ENCODE measurements around the gene KRT6B.
"Not testable (repeated sequence)": the region's sequence is repeated elsewhere in the genome, so short reads cannot be mapped to it uniquely, and the experiment has no call there.

The KRT6B gene

GRCh38 chr12:52452101-52452500 lies at the start of gene KRT6B:
Gene KRT6B (minus strand): TSS chr12:52452146. CDS start chr12:52452078, 68 bp downstream.
- ChIA-PET POLR2A (ENCODE audit: low non-redundant PET) (no interaction called here), CTCF (no interaction called here)
- no peak for DNase-seq (ENCODE audit: low spot score)
- TF ChIP-seq CTCF (conservative IDR thresholded peaks at IDR 0.05; ENCODE audit: low read depth): no peak
- 0 out of 2 replicates have a peak within 1 kb of the TSS, but pooled peaks have one; percentile 28 for H3K27ac ChIP-seq

- POLR2A ChIA-PET (ENCODE audit: low non-redundant PET): no interaction called here
- TF ChIP-seq CTCF (conservative IDR thresholded peaks at IDR 0.05; ENCODE audit: low read depth): no peak
- DNase-seq (ENCODE audit: low spot score): no peak
- no peak overlapping the region for H3K27ac ChIP-seq
- CTCF ChIA-PET: no interaction called here
These were observed 49.5 kb upstream of the KRT6B start for GRCh38 chr12:52501490-52501889.

GRCh38 chr12:52500574-52500973 lies 48.6 kb upstream of the KRT6B start:
- DNase-seq (ENCODE audit: low spot score); H3K27ac ChIP-seq; CTCF ChIA-PET: not testable (repeated sequence)
- POLR2A ChIA-PET (ENCODE audit: low non-redundant PET): interaction anchor here (0.6 kb wide), 1 partner anchor 262 kb away, joined by 3 read pairs; no protein-coding TSS in a partner anchor

GRCh38 chr12:52499806-52500560 lies 48.0 kb upstream of the KRT6B start:
- no peak for TF ChIP-seq CTCF (conservative IDR thresholded peaks at IDR 0.05; ENCODE audit: low read depth)
- no peak overlapping the region for H3K27ac ChIP-seq
- no peak for DNase-seq (ENCODE audit: low spot score)
- POLR2A ChIA-PET (ENCODE audit: low non-redundant PET): interaction anchor here (0.6 kb wide), 1 partner anchor 262 kb away, joined by 3 read pairs; no protein-coding TSS in a partner anchor
- CTCF ChIA-PET: interaction anchor here (1.0 kb wide), 1 partner anchor 333 kb away, joined by 7 read pairs; no protein-coding TSS in a partner anchor

- DNase-seq (ENCODE audit: low spot score): no peak
- H3K27ac ChIP-seq: no peak overlapping the region
- ChIA-PET CTCF (interaction anchor here (1.0 kb wide), 1 partner anchor 334 kb away, joined by 7 read pairs; no protein-coding TSS in a partner anchor), POLR2A (ENCODE audit: low non-redundant PET) (no interaction called here)
- TF ChIP-seq CTCF (conservative IDR thresholded peaks at IDR 0.05; ENCODE audit: low read depth): no peak
These were observed 47.0 kb upstream of the KRT6B start for GRCh38 chr12:52498946-52499345.

- POLR2A ChIA-PET (ENCODE audit: low non-redundant PET): no interaction called here
- DNase-seq (ENCODE audit: low spot score): no peak
- H3K27ac ChIP-seq: peak overlapping the region; percentile 100
- CTCF ChIA-PET: no interaction called here
- TF ChIP-seq CTCF (conservative IDR thresholded peaks at IDR 0.05; ENCODE audit: low read depth): no peak
These were observed 46.0 kb upstream of the KRT6B start for GRCh38 chr12:52497975-52498374.

- peak; percentile 74 for DNase-seq (ENCODE audit: low spot score)
- peak overlapping the region; percentile 100 for H3K27ac ChIP-seq
- ChIA-PET POLR2A (ENCODE audit: low non-redundant PET) (no interaction called here), CTCF (interaction anchor here (0.6 to 1.1 kb wide), 2 partner anchors 9 to 339 kb away, joined by 4 to 5 read pairs; no protein-coding TSS in a partner anchor)
- TF ChIP-seq CTCF (conservative IDR thresholded peaks at IDR 0.05; ENCODE audit: low read depth): no peak
These were observed 44.7 kb upstream of the KRT6B start for GRCh38 chr12:52496590-52497071.

All from RWPE1 (cell line).